Neuronal stem cell (in vitro differentiated cells): ENCODE measurements around the gene GADD45A.

ENCODE experiments used
- DNase-seq: peaks from one replicate; pipeline ENCODE4 v3.0.0-alpha.2; 2013; ENCODE audit warnings: low spot score
- H2AFZ ChIP-seq: one replicate; pipeline ENCODE4 v1.6.1; 2013; ENCODE audit warnings: mild to moderate bottlenecking, low read length, inconsistent platforms
- H2AK5ac ChIP-seq: 2 replicates; pipeline ENCODE4 v1.6.1; 2013; ENCODE audit warnings: low read depth, mild to moderate bottlenecking, inconsistent platforms, low read length, moderate library complexity, mixed read lengths
- H2BK120ac ChIP-seq: 2 replicates; pipeline ENCODE4 v1.6.1; 2013; ENCODE audit warnings: low read depth, mild to moderate bottlenecking, inconsistent platforms, low read length, moderate library complexity, mixed read lengths
- H2BK12ac ChIP-seq: one replicate; pipeline ENCODE4 v1.6.1; 2013; ENCODE audit warnings: low read length, inconsistent platforms
- H2BK15ac ChIP-seq: 2 replicates; pipeline ENCODE4 v1.6.1; 2013; ENCODE audit warnings: mild to moderate bottlenecking, low read length, inconsistent platforms, mixed read lengths
- H2BK5ac ChIP-seq: one replicate; pipeline ENCODE4 v1.6.1; 2013; ENCODE audit warnings: inconsistent platforms, mild to moderate bottlenecking, low read length, moderate library complexity
- H3K14ac ChIP-seq: one replicate; pipeline ENCODE4 v1.6.1; 2013; ENCODE audit warnings: low read length, inconsistent platforms
- H3K18ac ChIP-seq: 2 replicates; pipeline ENCODE4 v1.6.1; 2013; ENCODE audit warnings: low read length, inconsistent platforms
- H3K23ac ChIP-seq: 2 replicates; pipeline ENCODE4 v1.6.1; 2013; ENCODE audit warnings: low read depth, mild to moderate bottlenecking, mixed read lengths, low read length, inconsistent platforms; ENCODE audit not compliant: poor library complexity
- H3K27ac ChIP-seq: replicated peaks from 3 replicates; pipeline ENCODE4 v1.5.1; 2013; ENCODE audit warnings: low read length, inconsistent platforms
- H3K27me3 ChIP-seq, 3 experiments: 2 replicates each; pipeline ENCODE4 v1.6.1; 2013; ENCODE audit warnings: low read length in 3 of 3, mild to moderate bottlenecking in 2 of 3, inconsistent platforms in 1 of 3, low read depth in 1 of 3, mixed read lengths in 1 of 3, moderate library complexity in 1 of 3; ENCODE audit not compliant: control insufficient read depth in 3 of 3, insufficient read depth in 3 of 3
- H3K36me3 ChIP-seq, 2 donors: replicated peaks in 1 of 2; 2 replicates each; pipeline ENCODE4 v1.6.1; 2013; ENCODE audit warnings: low read length in 2 of 2; ENCODE audit not compliant: control insufficient read depth in 2 of 2, insufficient read depth in 2 of 2
- H3K4ac ChIP-seq: 2 replicates; pipeline ENCODE4 v1.6.1; 2013; ENCODE audit warnings: inconsistent platforms, mild to moderate bottlenecking, low read length, moderate library complexity
- H3K4me1 ChIP-seq, 2 donors: 1 replicate in 1 of 2; 2 replicates in 1 of 2; pipeline ENCODE4 v1.6.1; 2013; ENCODE audit warnings: low read length in 2 of 2, low read depth in 1 of 2; ENCODE audit not compliant: control insufficient read depth in 2 of 2, insufficient read depth in 1 of 2
- H3K4me2 ChIP-seq: one replicate; pipeline ENCODE4 v1.6.1; 2013; ENCODE audit warnings: mild to moderate bottlenecking, low read length, inconsistent platforms; ENCODE audit not compliant: insufficient read depth, poor library complexity, severe bottlenecking
- H3K4me3 ChIP-seq, 2 donors: 2 replicates each; pipeline ENCODE4 v1.5.1; 2013; ENCODE audit warnings: low read length in 2 of 2, mild to moderate bottlenecking in 2 of 2, inconsistent platforms in 1 of 2, moderate library complexity in 1 of 2
- H3K79me1 ChIP-seq: one replicate; pipeline ENCODE4 v1.6.1; 2013; ENCODE audit warnings: low read depth, mild to moderate bottlenecking, inconsistent platforms, low read length, moderate library complexity
- H3K9ac ChIP-seq: one replicate; pipeline ENCODE4 v1.6.1; 2013; ENCODE audit warnings: mild to moderate bottlenecking, low read depth, low read length, inconsistent platforms; ENCODE audit not compliant: poor library complexity
- H3K9me3 ChIP-seq, 2 donors: replicated peaks in 1 of 2; 2 replicates each; pipeline versions ENCODE3 to v1.6.1; 2013; ENCODE audit warnings: low read length in 2 of 2, mild to moderate bottlenecking in 2 of 2, inconsistent platforms in 1 of 2, low read depth in 1 of 2, mixed read lengths in 1 of 2, moderate library complexity in 1 of 2; ENCODE audit not compliant: control insufficient read depth in 2 of 2, insufficient read depth in 1 of 2
- H4K8ac ChIP-seq: one replicate; pipeline ENCODE4 v1.6.1; 2013; ENCODE audit warnings: low read depth, mild to moderate bottlenecking, inconsistent platforms, low read length, moderate library complexity
- H4K91ac ChIP-seq: one replicate; pipeline ENCODE4 v1.6.1; 2013; ENCODE audit warnings: low read length, low read depth, mild to moderate bottlenecking, inconsistent platforms; ENCODE audit not compliant: poor library complexity
- WGBS, 2 donors: extraction: QIAGEN DNeasy Blood & Tissue Kit; methylation state at CpG; one replicate each; pipeline ENCODE4 v1.1.7; 2013; ENCODE audit warnings: missing lambda C conversion rate in 2 of 2, mixed read lengths in 1 of 2; ENCODE audit not compliant: insufficient read length in 2 of 2, insufficient replicate concordance in 1 of 2; ENCODE audit errors: extremely low coverage in 2 of 2; 5-methylcytosine and 5-hydroxymethylcytosine counted together

The GADD45A gene

DNA sequence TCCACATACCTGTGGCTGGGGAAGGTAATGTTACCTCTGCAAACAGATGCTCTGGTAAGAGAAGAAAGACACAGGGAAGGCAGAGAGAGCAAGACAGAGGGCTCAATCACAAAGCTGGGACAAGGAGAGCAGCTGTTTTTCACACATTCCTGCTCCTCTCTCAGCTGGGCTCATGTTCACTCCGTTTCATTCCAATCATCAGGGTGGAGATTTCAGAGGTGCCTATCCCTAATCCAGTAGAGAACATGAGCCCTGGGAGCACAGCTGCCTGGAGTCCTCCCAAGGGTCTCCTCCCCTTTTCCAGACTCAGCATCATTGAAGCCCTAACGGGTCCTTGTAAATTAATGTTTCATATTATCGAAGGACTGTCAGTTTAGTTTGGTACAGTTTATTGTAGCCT, 19.4 kb downstream of the GADD45A start:
- Histone ChIP-seq H3K23ac (no peak overlapping the region), H2BK15ac (no peak overlapping the region), H4K8ac (no peak overlapping the region), H3K4ac (no peak overlapping the region), H3K14ac (no peak overlapping the region), H3K18ac (no peak overlapping the region), H3K27me3 (no peaks in the 10 kb centered on the region), H3K9me3 (no peaks in the 10 kb centered on the region), H3K4me1 (peaks cover 0 to 6% of the 10 kb centered on the region in 2 donors), H2AFZ (no peak overlapping the region), H3K4me3 (no peak overlapping the region), H2AK5ac (no peak overlapping the region), H3K36me3 (no peaks in the 10 kb centered on the region), H3K79me1 (no peaks in the 10 kb centered on the region), H2BK12ac (no peak overlapping the region), H2BK5ac (no peak overlapping the region), H2BK120ac (no peak overlapping the region), H3K9ac (no peak overlapping the region), H3K27ac (no peak overlapping the region), H3K4me2 (no peak overlapping the region), H4K91ac (no peak overlapping the region)
- no CpG with 5 or more reads among the region's 3 CpGs for WGBS, 2 donors
- DNase-seq: no peak

DNA sequence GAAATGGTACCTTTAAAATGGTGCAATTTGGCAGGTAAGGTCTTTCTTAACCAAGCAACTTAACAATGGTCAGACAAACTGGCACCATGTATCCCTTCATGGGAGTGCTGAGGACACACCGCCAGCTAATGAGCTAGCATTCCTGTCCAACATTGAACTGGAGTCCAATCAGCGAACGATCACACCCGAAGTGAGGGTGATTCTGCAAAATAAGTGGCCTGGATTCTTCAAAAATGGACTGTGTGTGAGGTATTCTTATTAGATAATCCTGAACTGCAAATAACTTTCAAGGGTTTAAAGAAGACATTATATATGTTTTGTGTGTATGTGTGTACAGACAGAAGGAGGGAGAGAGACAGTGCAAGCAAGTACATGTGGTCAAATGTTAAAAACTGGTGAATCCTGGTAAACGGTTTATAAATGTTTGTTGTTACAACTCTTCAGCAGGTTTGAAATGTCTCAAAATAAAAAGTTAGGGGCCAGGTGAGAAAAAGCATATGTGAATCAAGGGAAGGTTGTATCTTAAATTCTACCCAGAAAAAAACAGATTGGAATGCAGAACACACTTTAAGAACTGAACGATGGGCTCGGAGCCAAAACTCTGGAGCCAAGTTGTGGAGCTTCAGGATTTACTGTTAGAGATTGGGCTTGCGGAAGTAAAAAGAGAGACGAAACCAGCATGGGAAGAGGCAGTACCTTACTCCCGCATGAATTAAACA, 20.9 kb downstream of the GADD45A start:
- Histone ChIP-seq H3K4me2 (no peak overlapping the region), H3K14ac (no peak overlapping the region), H3K23ac (no peak overlapping the region), H4K91ac (no peak overlapping the region), H2AK5ac (no peak overlapping the region), H3K36me3 (no peaks in the 10 kb centered on the region), H3K27me3 (no peaks in the 10 kb centered on the region), H3K4me1 (peaks cover 0 to 3% of the 10 kb centered on the region in 2 donors), H3K4ac (no peak overlapping the region), H3K79me1 (no peaks in the 10 kb centered on the region), H3K18ac (no peak overlapping the region), H3K9me3 (no peaks in the 10 kb centered on the region), H2BK12ac (no peak overlapping the region), H2BK5ac (no peak overlapping the region), H3K27ac (no peak overlapping the region), H4K8ac (no peak overlapping the region), H2BK120ac (no peak overlapping the region), H2AFZ (no peak overlapping the region), H3K4me3 (no peak overlapping the region), H3K9ac (no peak overlapping the region), H2BK15ac (no peak overlapping the region)
- no peak for DNase-seq
- no CpG with 5 or more reads among the region's 10 CpGs for WGBS, 2 donors

DNA sequence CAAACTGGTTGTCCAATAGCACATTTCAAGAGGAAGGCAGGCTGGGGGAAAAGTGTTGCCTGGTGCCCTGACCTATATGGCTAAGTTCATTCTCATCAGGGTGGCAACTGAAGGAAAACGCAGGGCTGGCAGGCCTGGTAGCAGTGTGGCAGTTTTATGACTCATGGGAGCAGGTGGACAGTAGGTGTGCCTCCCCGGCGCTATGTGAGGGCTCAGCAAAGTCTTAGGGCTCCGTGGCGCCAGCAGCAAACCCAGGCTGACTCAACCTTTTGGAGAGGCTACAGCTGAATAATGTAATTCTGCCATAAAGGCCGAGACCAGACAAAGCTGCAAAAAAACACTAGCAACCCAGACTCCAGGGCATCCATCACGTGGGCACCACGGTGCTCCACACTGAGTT, 23.6 kb downstream of the GADD45A start:
- Histone ChIP-seq H3K9me3 (no peaks in the 10 kb centered on the region), H2BK15ac (no peak overlapping the region), H3K4ac (no peak overlapping the region), H3K27me3 (no peaks in the 10 kb centered on the region), H3K27ac (no peak overlapping the region), H2BK120ac (no peak overlapping the region), H3K4me2 (no peak overlapping the region), H3K14ac (no peak overlapping the region), H4K8ac (no peak overlapping the region), H2BK5ac (no peak overlapping the region), H4K91ac (no peak overlapping the region), H3K4me3 (no peak overlapping the region), H3K18ac (peak overlapping the region; percentile 1), H2BK12ac (no peak overlapping the region), H3K36me3 (no peaks in the 10 kb centered on the region), H3K4me1 (peaks cover 2 to 4% of the 10 kb centered on the region in 2 donors), H3K79me1 (no peaks in the 10 kb centered on the region), H2AFZ (no peak overlapping the region), H3K23ac (no peak overlapping the region), H3K9ac (no peak overlapping the region), H2AK5ac (no peak overlapping the region)
- no CpG with 5 or more reads among the region's 8 CpGs for WGBS, 2 donors
- DNase-seq: no peak

DNA sequence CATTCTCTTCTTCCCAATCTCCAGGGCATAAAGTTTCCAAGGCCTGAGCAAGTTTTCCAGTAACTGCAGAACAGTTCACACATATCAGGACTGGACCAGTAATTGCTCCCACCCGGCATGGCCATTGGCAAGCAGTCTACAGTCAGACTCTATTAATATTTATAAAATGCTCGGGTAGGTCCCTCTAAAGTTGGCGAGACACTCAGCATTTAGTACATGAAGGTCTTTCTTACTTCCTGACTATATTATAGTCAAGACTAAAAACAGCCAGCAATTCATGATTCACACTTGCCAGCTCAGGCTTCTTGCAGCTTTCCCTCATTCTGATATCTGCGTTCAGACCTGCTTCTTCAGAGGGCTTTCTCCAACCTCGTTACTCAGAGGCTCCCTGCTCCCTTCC, 25.4 kb downstream of the GADD45A start:
- Histone ChIP-seq H2BK5ac (no peak overlapping the region), H3K4ac (no peak overlapping the region), H3K18ac (no peak overlapping the region), H2BK12ac (no peak overlapping the region), H3K23ac (no peak overlapping the region), H3K27ac (no peak overlapping the region), H2BK15ac (no peak overlapping the region), H3K4me2 (no peak overlapping the region), H3K9me3 (no peaks in the 10 kb centered on the region), H3K27me3 (no peaks in the 10 kb centered on the region), H3K14ac (no peak overlapping the region), H2AFZ (no peak overlapping the region), H3K36me3 (no peaks in the 10 kb centered on the region), H2BK120ac (no peak overlapping the region), H3K79me1 (no peaks in the 10 kb centered on the region), H3K4me1 (peaks cover 2 to 4% of the 10 kb centered on the region in 2 donors), H4K8ac (no peak overlapping the region), H3K4me3 (no peak overlapping the region), H2AK5ac (no peak overlapping the region), H3K9ac (no peak overlapping the region), H4K91ac (no peak overlapping the region)
- DNase-seq: no peak
- no CpG with 5 or more reads among the region's 5 CpGs for WGBS, 2 donors
